ENCODE data around the gene AMH. TPM values are rescaled to one million over a fixed set of nuclear protein-coding genes. Genes with fewer than 3 reads are reported as not detected.

AMH gene
- total RNA-seq, 1 experiment from 2014 or later = 42.8 TPM

DNA sequence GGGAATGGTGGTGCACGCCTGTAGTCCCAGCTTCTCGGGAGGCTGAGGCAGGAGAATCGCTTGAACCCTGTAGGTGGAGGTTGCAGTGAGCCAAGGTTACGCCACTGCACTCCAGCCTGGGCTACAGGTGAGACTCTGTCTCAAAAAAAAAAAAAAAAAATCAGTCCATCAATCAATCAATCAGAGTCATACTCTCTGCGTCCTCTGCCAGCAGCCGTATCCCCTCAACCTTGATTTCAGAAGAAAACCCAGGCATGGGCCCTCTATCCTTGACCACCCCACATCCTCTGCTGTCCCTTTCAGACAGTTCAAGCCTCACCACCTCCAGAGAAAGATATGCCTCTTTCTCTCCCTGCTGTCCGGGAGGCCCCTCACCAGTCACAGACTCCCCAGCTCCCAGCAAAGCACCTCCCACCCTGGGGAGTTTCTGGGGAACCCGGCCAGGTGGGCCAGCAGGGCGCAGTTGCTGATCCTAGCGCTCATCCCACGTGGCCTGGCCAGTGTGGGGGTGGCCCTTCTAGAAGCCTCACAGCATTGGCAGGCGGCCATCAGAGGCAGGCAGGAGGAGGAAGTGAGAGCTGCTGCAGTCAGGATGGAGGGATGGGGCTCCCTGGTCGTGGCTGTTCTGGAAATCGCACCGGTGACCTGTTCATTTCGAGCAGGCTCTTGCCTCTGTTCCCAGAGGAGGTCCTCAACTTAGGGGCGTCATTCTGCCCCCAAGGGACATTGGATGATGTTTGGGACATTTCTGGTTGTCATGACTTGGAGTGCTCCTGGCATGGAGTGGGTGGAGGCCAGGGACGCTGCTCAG is 17.3 kb downstream of the AMH start:
- H3K9me3 ChIP-seq (ENCODE audit: control insufficient read depth in 1 of 2, insufficient read depth in 1 of 2, low read depth in 1 of 2, low read length in 2 of 2) = no peaks in the 10 kb centered on the region
- H3K27ac ChIP-seq (ENCODE audit: low read depth, low read length) = peak overlapping the region; percentile 16; the same call in 1 of the 2 replicates
- ChIA-PET CTCF (interaction anchor here (0.6 kb wide), 1 partner anchor 8 kb away, joined by 3 read pairs; no protein-coding TSS in a partner anchor), POLR2A (interaction anchor here (1.0 to 1.3 kb wide), 2 partner anchors 97 to 402 kb away, joined by 3 read pairs; no protein-coding TSS in a partner anchor), RAD21 (ENCODE audit: low non-redundant PET in 1 of 2, low total read pairs in 2 of 2, uncharacterized antibody in 2 of 2, unreplicated experiment in 2 of 2) (no interaction called here)
- H2AFZ ChIP-seq (ENCODE audit: low read depth, low read length, poor library complexity, severe bottlenecking) = peak overlapping the region; percentile 26
- peak overlapping the region; percentile 39; the same call in 1 of the 2 replicates for H3K9ac ChIP-seq (ENCODE audit: low read length)
- peak overlapping the region; percentile 40 for H3K4me2 ChIP-seq (ENCODE audit: low read length)
- no peak overlapping the region for H3K4me3 ChIP-seq (replicated peaks in 1 of 2; ENCODE audit: low read depth in 1 of 2, low read length in 2 of 2)
- H4K20me1 ChIP-seq (ENCODE audit: insufficient read depth) = peaks cover 5% of the 10 kb centered on the region; the same call in 1 of the 2 replicates
- peaks cover 21% of the 10 kb centered on the region for H3K79me2 ChIP-seq (ENCODE audit: insufficient read depth, low read length)
- BruUV-seq (replicated peaks) = no TSS peak
- peaks cover 18 to 27% of the 10 kb centered on the region in 2 experiments; a peak in 3 of 4 replicates for H3K4me1 ChIP-seq (ENCODE audit: control insufficient read depth in 1 of 2, insufficient read depth in 2 of 2, low read length in 2 of 2)
- no peak for DNase-seq (ENCODE audit: low read depth, low spot score)
- no peak for ATAC-seq
- H3K9me2 ChIP-seq (ENCODE audit: insufficient read depth) = no peaks in the 10 kb centered on the region
- TF ChIP-seq, protein P1, sequence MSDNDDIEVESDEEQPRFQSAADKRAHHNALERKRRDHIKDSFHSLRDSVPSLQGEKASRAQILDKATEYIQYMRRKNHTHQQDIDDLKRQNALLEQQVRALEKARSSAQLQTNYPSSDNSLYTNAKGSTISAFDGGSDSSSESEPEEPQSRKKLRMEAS (IDR thresholded peaks at IDR 0.05) = 0 out of 2 replicates have a peak, but pooled peaks have one; percentile 42
- peak; percentile 63; the same call in 1 of the 2 replicates for TF ChIP-seq EGR1 (IDR thresholded peaks at IDR 0.05; ENCODE audit: low read depth)
- TF ChIP-seq, protein P2, sequence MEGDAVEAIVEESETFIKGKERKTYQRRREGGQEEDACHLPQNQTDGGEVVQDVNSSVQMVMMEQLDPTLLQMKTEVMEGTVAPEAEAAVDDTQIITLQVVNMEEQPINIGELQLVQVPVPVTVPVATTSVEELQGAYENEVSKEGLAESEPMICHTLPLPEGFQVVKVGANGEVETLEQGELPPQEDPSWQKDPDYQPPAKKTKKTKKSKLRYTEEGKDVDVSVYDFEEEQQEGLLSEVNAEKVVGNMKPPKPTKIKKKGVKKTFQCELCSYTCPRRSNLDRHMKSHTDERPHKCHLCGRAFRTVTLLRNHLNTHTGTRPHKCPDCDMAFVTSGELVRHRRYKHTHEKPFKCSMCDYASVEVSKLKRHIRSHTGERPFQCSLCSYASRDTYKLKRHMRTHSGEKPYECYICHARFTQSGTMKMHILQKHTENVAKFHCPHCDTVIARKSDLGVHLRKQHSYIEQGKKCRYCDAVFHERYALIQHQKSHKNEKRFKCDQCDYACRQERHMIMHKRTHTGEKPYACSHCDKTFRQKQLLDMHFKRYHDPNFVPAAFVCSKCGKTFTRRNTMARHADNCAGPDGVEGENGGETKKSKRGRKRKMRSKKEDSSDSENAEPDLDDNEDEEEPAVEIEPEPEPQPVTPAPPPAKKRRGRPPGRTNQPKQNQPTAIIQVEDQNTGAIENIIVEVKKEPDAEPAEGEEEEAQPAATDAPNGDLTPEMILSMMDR (IDR thresholded peaks at IDR 0.05 in 2 of 3, conservative IDR thresholded peaks at IDR 0.05 in 1 of 3; ENCODE audit: borderline replicate concordance in 1 of 3, insufficient read depth in 1 of 3, low read depth in 2 of 3, low read length in 2 of 3) = no peak
- intact Hi-C loops (cut with micrococcal nuclease) = loop anchor here (5.0 kb wide), 1 partner anchor 99 kb away; no protein-coding TSS in a partner anchor
- H3K36me3 ChIP-seq (ENCODE audit: control insufficient read depth in 1 of 2, insufficient read depth in 2 of 2, low read length in 2 of 2) = peaks cover under 1 to 11% of the 10 kb centered on the region in 2 experiments; a peak in 1 of 4 replicates
- no peaks in the 10 kb centered on the region for H3K27me3 ChIP-seq (ENCODE audit: insufficient read depth, low read length)

DNA sequence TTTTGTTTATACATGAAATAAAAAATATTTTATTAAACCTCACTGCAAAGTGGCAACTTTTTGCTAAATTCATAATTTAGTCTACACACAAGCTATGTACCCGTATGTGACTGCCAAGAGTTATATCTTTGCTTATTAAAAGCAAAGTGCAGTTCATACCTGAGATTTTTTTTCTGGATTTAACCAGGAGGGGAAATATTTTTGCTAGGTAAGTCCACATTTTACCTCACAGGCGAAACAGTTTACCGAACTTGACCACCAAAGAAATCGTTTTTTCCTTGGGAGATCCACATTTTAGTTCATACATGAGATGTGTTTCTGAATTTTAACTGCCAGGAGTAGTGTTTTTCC is 19.3 kb downstream of the AMH start:
- Histone ChIP-seq H3K9me2 (ENCODE audit: insufficient read depth) (no peaks in the 10 kb centered on the region), H3K9me3 (ENCODE audit: control insufficient read depth in 1 of 2, insufficient read depth in 1 of 2, low read depth in 1 of 2, low read length in 2 of 2) (no peaks in the 10 kb centered on the region), H3K4me2 (ENCODE audit: low read length) (peak overlapping the region; percentile 87), H3K4me3 (replicated peaks in 1 of 2; ENCODE audit: low read depth in 1 of 2, low read length in 2 of 2) (peak overlapping the region in 1 of 2 experiments; percentile 57; a peak in 1 of 4 replicates), H2AFZ (ENCODE audit: low read depth, low read length, poor library complexity, severe bottlenecking) (peak overlapping the region; percentile 74), H3K27ac (ENCODE audit: low read depth, low read length) (no peak overlapping the region), H3K79me2 (ENCODE audit: insufficient read depth, low read length) (peaks cover 41% of the 10 kb centered on the region), H3K4me1 (ENCODE audit: control insufficient read depth in 1 of 2, insufficient read depth in 2 of 2, low read length in 2 of 2) (peaks cover 16 to 38% of the 10 kb centered on the region in 2 experiments), H4K20me1 (ENCODE audit: insufficient read depth) (peaks cover 16% of the 10 kb centered on the region; the same call in 1 of the 2 replicates), H3K36me3 (ENCODE audit: control insufficient read depth in 1 of 2, insufficient read depth in 2 of 2, low read length in 2 of 2) (peaks cover 11 to 22% of the 10 kb centered on the region in 2 experiments; a peak in 2 of 4 replicates), H3K9ac (ENCODE audit: low read length) (peak overlapping the region; percentile 55; the same call in 1 of the 2 replicates), H3K27me3 (ENCODE audit: insufficient read depth, low read length) (no peaks in the 10 kb centered on the region)
- ATAC-seq = no peak
- RAD21 ChIA-PET (ENCODE audit: low non-redundant PET in 1 of 2, low total read pairs in 2 of 2, uncharacterized antibody in 2 of 2, unreplicated experiment in 2 of 2) = no interaction called here
- POLR2A ChIA-PET = no interaction called here
- no TSS peak for BruUV-seq (replicated peaks)
- CTCF ChIA-PET = no interaction called here
- no peak for DNase-seq (ENCODE audit: low read depth, low spot score)
- intact Hi-C loops (cut with micrococcal nuclease) = loop anchor here (5.0 kb wide), 1 partner anchor 101 kb away; no protein-coding TSS in a partner anchor
- TF ChIP-seq CBX3 (IDR thresholded peaks at IDR 0.05; ENCODE audit: low read depth) (no peak), JUND (IDR thresholded peaks at IDR 0.05) (no peak), SP1 (IDR thresholded peaks at IDR 0.05; ENCODE audit: low read depth) (no peak), EZH2 (IDR thresholded peaks at IDR 0.05) (no peak), RAD21 (IDR thresholded peaks at IDR 0.05; ENCODE audit: low read depth) (no peak), EGR1 (IDR thresholded peaks at IDR 0.05; ENCODE audit: low read depth) (no peak), ELF1 (IDR thresholded peaks at IDR 0.05; ENCODE audit: borderline replicate concordance, low read depth) (no peak), EZH2phosphoT487 (IDR thresholded peaks at IDR 0.05; ENCODE audit: borderline replicate concordance) (no peak)
- TF ChIP-seq, protein P3, sequence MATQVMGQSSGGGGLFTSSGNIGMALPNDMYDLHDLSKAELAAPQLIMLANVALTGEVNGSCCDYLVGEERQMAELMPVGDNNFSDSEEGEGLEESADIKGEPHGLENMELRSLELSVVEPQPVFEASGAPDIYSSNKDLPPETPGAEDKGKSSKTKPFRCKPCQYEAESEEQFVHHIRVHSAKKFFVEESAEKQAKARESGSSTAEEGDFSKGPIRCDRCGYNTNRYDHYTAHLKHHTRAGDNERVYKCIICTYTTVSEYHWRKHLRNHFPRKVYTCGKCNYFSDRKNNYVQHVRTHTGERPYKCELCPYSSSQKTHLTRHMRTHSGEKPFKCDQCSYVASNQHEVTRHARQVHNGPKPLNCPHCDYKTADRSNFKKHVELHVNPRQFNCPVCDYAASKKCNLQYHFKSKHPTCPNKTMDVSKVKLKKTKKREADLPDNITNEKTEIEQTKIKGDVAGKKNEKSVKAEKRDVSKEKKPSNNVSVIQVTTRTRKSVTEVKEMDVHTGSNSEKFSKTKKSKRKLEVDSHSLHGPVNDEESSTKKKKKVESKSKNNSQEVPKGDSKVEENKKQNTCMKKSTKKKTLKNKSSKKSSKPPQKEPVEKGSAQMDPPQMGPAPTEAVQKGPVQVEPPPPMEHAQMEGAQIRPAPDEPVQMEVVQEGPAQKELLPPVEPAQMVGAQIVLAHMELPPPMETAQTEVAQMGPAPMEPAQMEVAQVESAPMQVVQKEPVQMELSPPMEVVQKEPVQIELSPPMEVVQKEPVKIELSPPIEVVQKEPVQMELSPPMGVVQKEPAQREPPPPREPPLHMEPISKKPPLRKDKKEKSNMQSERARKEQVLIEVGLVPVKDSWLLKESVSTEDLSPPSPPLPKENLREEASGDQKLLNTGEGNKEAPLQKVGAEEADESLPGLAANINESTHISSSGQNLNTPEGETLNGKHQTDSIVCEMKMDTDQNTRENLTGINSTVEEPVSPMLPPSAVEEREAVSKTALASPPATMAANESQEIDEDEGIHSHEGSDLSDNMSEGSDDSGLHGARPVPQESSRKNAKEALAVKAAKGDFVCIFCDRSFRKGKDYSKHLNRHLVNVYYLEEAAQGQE (IDR thresholded peaks at IDR 0.05; ENCODE audit: low read depth) = no peak

Measured in HCT116 (cell line).